Measurements from ENCODE around the gene TFB1M. TPM values are rescaled to one million over a fixed set of nuclear protein-coding genes. Genes with fewer than 3 reads are reported as not detected.

The TFB1M gene
- total RNA-seq, 2 donors from 2014 or later: 38.8 to 43.0 TPM

DNA sequence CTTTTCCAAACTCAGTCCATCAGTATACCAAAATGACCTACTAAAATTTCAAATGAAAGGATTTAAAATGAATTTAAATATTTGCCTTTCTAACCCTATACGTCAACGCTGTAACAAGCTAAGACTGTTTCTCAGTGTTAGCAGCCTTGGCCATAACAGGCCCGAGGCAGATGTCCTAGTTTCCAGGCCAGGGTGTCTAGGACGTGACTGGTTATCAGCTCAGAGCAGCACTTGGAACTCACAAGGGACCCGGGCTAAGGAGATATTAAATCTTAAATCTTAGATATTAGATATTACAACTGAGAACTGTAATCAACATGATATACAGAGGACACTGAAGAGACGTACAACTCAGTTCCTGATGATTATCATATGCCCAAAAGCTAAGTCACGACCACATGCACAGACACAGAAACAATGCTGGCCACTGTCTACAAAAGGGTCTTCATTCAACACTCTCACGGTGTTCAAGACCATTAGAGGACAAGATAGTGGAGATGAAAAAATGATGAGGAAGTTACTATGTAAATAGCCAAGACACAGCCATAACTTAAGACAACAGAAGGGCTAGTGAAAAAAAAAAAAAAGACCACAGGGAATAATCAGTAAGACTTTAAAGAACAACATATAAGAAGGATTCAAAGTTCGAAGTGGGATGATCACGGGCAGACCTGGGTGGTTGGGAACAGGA is 50.8 kb downstream of the TFB1M start, which contains the start of gene CLDN20:
CLDN20 (plus strand) TSS at position 641 of the 691 bp plus-strand sequence. CDS start 11,707 bp downstream, outside the sequence.
- H3K27me3 Mint-ChIP-seq (ENCODE audit: insufficient read depth): no peaks in the 10 kb centered on the region
- no peak within 1 kb of the TSS for H3K27ac ChIP-seq (ENCODE audit: low read depth, low read length)
- peaks cover 4% of the 10 kb centered on the region for H3K4me1 ChIP-seq (ENCODE audit: control insufficient read depth, insufficient read depth, low read length)
- H3K36me3 ChIP-seq (ENCODE audit: control insufficient read depth, insufficient read depth, low read length): peaks cover 56% of the 10 kb centered on the region
- peaks cover 53% of the 10 kb centered on the region for H3K36me3 Mint-ChIP-seq (ENCODE audit: low read depth)
- H3K4me1 Mint-ChIP-seq: peaks cover 29% of the 10 kb centered on the region
- H3K9ac ChIP-seq (ENCODE audit: extremely low read depth, low read length, poor library complexity, severe bottlenecking): no peak within 1 kb of the TSS
- no peak for DNase-seq
- 94 to 98% methylated on average over 8 to 10 of the region's 10 CpGs for WGBS, 2 experiments (ENCODE audit: insufficient coverage in 1 of 2, insufficient read length in 1 of 2)
- no peak within 1 kb of the TSS for H3K4me3 ChIP-seq (ENCODE audit: low read length)
- H3K4me3 Mint-ChIP-seq: no peak within 1 kb of the TSS
- peaks cover 14% of the 10 kb centered on the region for H3K9me3 Mint-ChIP-seq
- H3K27ac Mint-ChIP-seq: no peak within 1 kb of the TSS
- H3K27me3 ChIP-seq (ENCODE audit: control insufficient read depth, insufficient read depth, low read length, poor library complexity, severe bottlenecking): no peaks in the 10 kb centered on the region
- TF ChIP-seq, protein P1, sequence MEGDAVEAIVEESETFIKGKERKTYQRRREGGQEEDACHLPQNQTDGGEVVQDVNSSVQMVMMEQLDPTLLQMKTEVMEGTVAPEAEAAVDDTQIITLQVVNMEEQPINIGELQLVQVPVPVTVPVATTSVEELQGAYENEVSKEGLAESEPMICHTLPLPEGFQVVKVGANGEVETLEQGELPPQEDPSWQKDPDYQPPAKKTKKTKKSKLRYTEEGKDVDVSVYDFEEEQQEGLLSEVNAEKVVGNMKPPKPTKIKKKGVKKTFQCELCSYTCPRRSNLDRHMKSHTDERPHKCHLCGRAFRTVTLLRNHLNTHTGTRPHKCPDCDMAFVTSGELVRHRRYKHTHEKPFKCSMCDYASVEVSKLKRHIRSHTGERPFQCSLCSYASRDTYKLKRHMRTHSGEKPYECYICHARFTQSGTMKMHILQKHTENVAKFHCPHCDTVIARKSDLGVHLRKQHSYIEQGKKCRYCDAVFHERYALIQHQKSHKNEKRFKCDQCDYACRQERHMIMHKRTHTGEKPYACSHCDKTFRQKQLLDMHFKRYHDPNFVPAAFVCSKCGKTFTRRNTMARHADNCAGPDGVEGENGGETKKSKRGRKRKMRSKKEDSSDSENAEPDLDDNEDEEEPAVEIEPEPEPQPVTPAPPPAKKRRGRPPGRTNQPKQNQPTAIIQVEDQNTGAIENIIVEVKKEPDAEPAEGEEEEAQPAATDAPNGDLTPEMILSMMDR (conservative IDR thresholded peaks at IDR 0.05): no peak
- H3K9me3 ChIP-seq (ENCODE audit: control insufficient read depth, low read length): peaks cover 9% of the 10 kb centered on the region

DNA sequence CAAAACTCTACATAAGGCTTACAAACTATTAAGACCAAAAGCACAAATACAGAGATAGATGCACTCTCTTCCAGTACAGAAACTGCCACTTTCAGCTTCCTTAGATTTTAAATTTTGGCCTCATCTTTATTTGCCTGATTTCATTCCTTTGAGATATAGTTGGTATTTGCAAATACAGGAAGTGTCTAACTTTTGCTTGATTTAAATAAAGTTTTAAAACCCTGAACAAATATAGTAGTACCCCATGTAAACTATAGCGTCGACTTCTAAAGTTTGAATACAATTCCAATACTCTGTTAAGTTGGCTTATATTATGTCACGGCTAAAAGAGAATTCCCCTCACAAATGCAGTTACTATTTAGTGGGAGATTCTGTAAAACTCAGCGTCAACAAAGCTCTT is 51.6 kb downstream of the TFB1M start:
- H3K27ac Mint-ChIP-seq: peak overlapping the region; percentile 77
- no peak overlapping the region for H3K27ac ChIP-seq (ENCODE audit: low read depth, low read length)

DNA sequence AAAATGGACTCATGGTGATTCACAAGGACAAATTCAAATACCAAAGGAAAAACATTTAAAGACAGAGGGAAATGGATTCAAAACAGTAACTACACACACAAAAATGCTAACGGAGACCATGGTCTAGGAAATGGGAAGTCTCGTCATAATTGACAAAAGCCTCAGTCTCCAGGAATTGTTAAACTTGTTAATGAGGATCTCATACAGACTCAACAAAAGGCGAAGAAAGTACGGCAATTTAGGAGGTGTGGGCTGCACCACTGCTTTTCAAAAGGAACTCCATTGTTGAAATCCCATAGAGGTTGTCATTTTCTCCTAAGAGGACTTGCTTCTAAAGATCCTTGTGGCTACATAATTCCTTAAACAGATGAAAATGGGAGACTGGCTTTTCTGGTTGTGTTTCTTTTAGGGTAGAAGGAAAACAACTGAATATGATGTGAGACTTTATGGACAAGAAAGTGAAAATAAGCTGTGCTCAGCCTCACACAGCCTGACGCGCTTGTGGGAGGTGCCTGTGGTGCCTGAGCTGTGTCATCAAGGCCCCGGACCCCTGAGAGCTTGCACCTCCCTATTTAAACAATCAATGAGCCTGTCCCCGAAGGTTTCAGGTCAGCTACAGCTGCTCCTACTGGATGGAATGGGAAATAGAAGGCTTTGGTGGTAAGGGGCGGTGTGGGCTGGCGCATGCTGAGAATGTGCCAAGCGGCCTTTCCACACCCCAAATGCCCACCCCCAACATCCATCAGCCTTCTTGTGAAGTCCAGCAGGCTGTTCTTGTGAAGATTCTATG is 53.0 kb downstream of the TFB1M start:
- WGBS, 2 experiments (ENCODE audit: insufficient coverage in 1 of 2, insufficient read length in 1 of 2): 89 to 91% methylated on average over 4 to 10 of the region's 11 CpGs
- Histone ChIP-seq H3K27ac (ENCODE audit: low read depth, low read length) (peak overlapping the region; percentile 33), H3K4me3 (ENCODE audit: low read length) (no peak overlapping the region), H3K4me1 (ENCODE audit: control insufficient read depth, insufficient read depth, low read length) (no peaks in the 10 kb centered on the region), H3K9me3 (ENCODE audit: control insufficient read depth, low read length) (no peaks in the 10 kb centered on the region), H3K36me3 (ENCODE audit: control insufficient read depth, insufficient read depth, low read length) (peaks cover 68% of the 10 kb centered on the region), H3K27me3 (ENCODE audit: control insufficient read depth, insufficient read depth, low read length, poor library complexity, severe bottlenecking) (no peaks in the 10 kb centered on the region), H3K9ac (ENCODE audit: extremely low read depth, low read length, poor library complexity, severe bottlenecking) (no peak overlapping the region)
- Mint-ChIP-seq H3K27ac (peak overlapping the region; percentile 77), H3K4me1 (peaks cover 20% of the 10 kb centered on the region), H3K4me3 (no peak overlapping the region), H3K27me3 (ENCODE audit: insufficient read depth) (no peaks in the 10 kb centered on the region), H3K36me3 (ENCODE audit: low read depth) (peaks cover 56% of the 10 kb centered on the region), H3K9me3 (peaks cover 2% of the 10 kb centered on the region)
- TF ChIP-seq, protein P1 (conservative IDR thresholded peaks at IDR 0.05): peak; percentile 72
- peak; percentile 88 for DNase-seq

More for the DNA sequence above, 51.6 kb downstream of the TFB1M start:
- Mint-ChIP-seq H3K27me3 (ENCODE audit: insufficient read depth) (no peaks in the 10 kb centered on the region), H3K9me3 (peaks cover 11% of the 10 kb centered on the region), H3K4me1 (peaks cover 25% of the 10 kb centered on the region), H3K36me3 (ENCODE audit: low read depth) (peaks cover 55% of the 10 kb centered on the region), H3K4me3 (no peak overlapping the region)
- TF ChIP-seq, protein P1 (conservative IDR thresholded peaks at IDR 0.05): no peak
- Histone ChIP-seq H3K36me3 (ENCODE audit: control insufficient read depth, insufficient read depth, low read length) (peaks cover 63% of the 10 kb centered on the region), H3K27me3 (ENCODE audit: control insufficient read depth, insufficient read depth, low read length, poor library complexity, severe bottlenecking) (no peaks in the 10 kb centered on the region), H3K4me3 (ENCODE audit: low read length) (no peak overlapping the region), H3K4me1 (ENCODE audit: control insufficient read depth, insufficient read depth, low read length) (no peaks in the 10 kb centered on the region), H3K9ac (ENCODE audit: extremely low read depth, low read length, poor library complexity, severe bottlenecking) (no peak overlapping the region), H3K9me3 (ENCODE audit: control insufficient read depth, low read length) (peaks cover 8% of the 10 kb centered on the region)
- 71 to 96% methylated on average over 1 to 4 of the region's 4 CpGs for WGBS, 2 experiments (ENCODE audit: insufficient coverage in 1 of 2, insufficient read length in 1 of 2)
- DNase-seq: no peak
